A549 (cell line): ENCODE data around the gene NEGR1. TPM values are rescaled to one million over a fixed set of nuclear protein-coding genes. Genes with fewer than 3 reads are reported as not detected.

Experiments
- ATAC-seq, 2 experiments: fragments of 200-7000 bp in 1 of 2; fragments of >200 bp in 1 of 2; cut with Nextera tagmentation in 1 of 2; cut with Tn5 transposase in 1 of 2; 3 replicates each; pipeline versions ENCODE4 v1.8.0 to v1.9.1; 2018 to 2020; ENCODE audit warnings: mild to moderate bottlenecking in 1 of 2, moderate library complexity in 1 of 2
- CTCF ChIA-PET: fragments of 300-600 bp; sonication (Branson Sonifier 250); formaldehyde crosslinking; extraction: SDS; loops from one replicate; lab custom pipeline; 2021; ENCODE audit warnings: antibody characterized with exemption, inconsistent platforms; lab: Yijun Ruan, JAX
- POLR2A ChIA-PET: fragments of 350-600 bp; formaldehyde crosslinking; extraction: SDS; loops from one replicate; lab custom pipeline; 2021; ENCODE audit warnings: antibody characterized with exemption, inconsistent platforms; lab: Yijun Ruan, JAX
- DNase-seq, 2 experiments: peaks; one replicate each; pipeline versions ENCODE4 v3.0.0 to v3.0.0-alpha.2; 2011 to 2016; ENCODE audit warnings: low read depth in 1 of 2, low spot score in 1 of 2
- FAIRE-seq: peaks from 2 replicates; lab custom pipeline; 2011; peaks lifted over from hg19 to GRCh38; lab: Jason Lieb, UNC
- H3K27ac ChIP-seq, 2 experiments: fragments of >200 bp; sonication (Bioruptor Twin); formaldehyde crosslinking; 3 replicates each; pipeline ENCODE4 v1.5.1; 2016 to 2017
- H3K4me1 ChIP-seq: fragments of >200 bp; sonication (Bioruptor Twin); formaldehyde crosslinking; 3 replicates; pipeline ENCODE4 v1.6.1; 2016
- H3K4me2 ChIP-seq: fragments of >200 bp; sonication (Bioruptor Twin); formaldehyde crosslinking; 3 replicates; pipeline ENCODE4 v1.6.1; 2016
- H3K4me3 ChIP-seq: fragments of >200 bp; sonication (Bioruptor Twin); formaldehyde crosslinking; 3 replicates; pipeline ENCODE4 v1.5.1; 2016
- H3K9me3 ChIP-seq: fragments of >200 bp; sonication (Bioruptor Twin); formaldehyde crosslinking; 3 replicates; pipeline ENCODE4 v1.6.1; 2016
- ELK1 ChIP-seq: fragments of 150-350 bp; IDR thresholded peaks from 2 replicates; pipeline ENCODE4 v1.6.1; 2014; ENCODE audit warnings: low read depth, mild to moderate bottlenecking, low read length
- EP300 ChIP-seq, 2 experiments: fragments of >200 bp; sonication (Bioruptor Twin); formaldehyde crosslinking; IDR thresholded peaks; 2 replicates in 1 of 2; 3 replicates in 1 of 2; pipeline ENCODE4 v1.6.1; 2016 to 2017
- FOSL2 ChIP-seq, 2 experiments: fragments of 450-650 bp in 1 of 2; fragments of >200 bp in 1 of 2; sonication (Bioruptor Twin) in 1 of 2; formaldehyde crosslinking; IDR thresholded peaks; 2 replicates each; pipeline versions ENCODE4 v1.5.0 to v1.6.1; 2016 to 2020; ENCODE audit warnings: mild to moderate bottlenecking in 1 of 2, moderate library complexity in 1 of 2
- GATA3 ChIP-seq: IDR thresholded peaks from 2 replicates; pipeline ENCODE4 v1.6.1; 2012; ENCODE audit warnings: borderline replicate concordance
- HOXB13 ChIP-seq: fragments of 250-450 bp; sonication (Bioruptor Pico); IDR thresholded peaks from 2 replicates; pipeline ENCODE4 v1.5.0; 2020; ENCODE audit warnings: low read depth, mild to moderate bottlenecking, moderate library complexity
- HOXB5 ChIP-seq: fragments of 250-450 bp; sonication (Bioruptor Pico); IDR thresholded peaks from 2 replicates; pipeline ENCODE4 v1.5.0; 2020; ENCODE audit warnings: mild to moderate bottlenecking, moderate library complexity
- JUNB ChIP-seq: fragments of >200 bp; sonication (Bioruptor Twin); formaldehyde crosslinking; IDR thresholded peaks from 2 replicates; pipeline ENCODE4 v1.6.1; 2016
- KDM1A ChIP-seq: fragments of 200-600 bp; sonication (generic); IDR thresholded peaks from 2 replicates; pipeline ENCODE4 v1.6.1; 2016; ENCODE audit warnings: low read depth, mild to moderate bottlenecking
- MAZ ChIP-seq: fragments of 150-350 bp; IDR thresholded peaks from 2 replicates; pipeline ENCODE4 v1.6.1; 2014; ENCODE audit warnings: antibody characterized with exemption, low read depth, low read length, borderline replicate concordance
- MYC ChIP-seq: IDR thresholded peaks from 2 replicates; pipeline ENCODE4 v1.6.1; 2012; ENCODE audit warnings: mild to moderate bottlenecking, inconsistent platforms, low read length, improper control_type of control experiment, borderline replicate concordance
- NPAS2 ChIP-seq: fragments of 250-450 bp; sonication (Bioruptor Pico); IDR thresholded peaks from 2 replicates; pipeline ENCODE4 v1.8.0; 2022; ENCODE audit warnings: mild to moderate bottlenecking, moderate library complexity, borderline replicate concordance
- RCOR1 ChIP-seq: fragments of 150-350 bp; IDR thresholded peaks from 2 replicates; pipeline ENCODE4 v1.6.1; 2014; ENCODE audit warnings: antibody characterized with exemption, low read length, low read depth
- RNF2 ChIP-seq: fragments of 200-600 bp; sonication (generic); IDR thresholded peaks from 2 replicates; pipeline ENCODE4 v1.6.1; 2016; ENCODE audit warnings: low read depth, mild to moderate bottlenecking, antibody characterized with exemption, moderate library complexity, borderline replicate concordance
- USF2 ChIP-seq: fragments of 450-650 bp; IDR thresholded peaks from 2 replicates; pipeline ENCODE4 v1.6.1; 2014; ENCODE audit warnings: antibody characterized with exemption
- whole genome bisulfite sequencing: methylation state at CpG from one replicate; pipeline ENCODE4 v1.1.6; 2017; ENCODE audit errors: missing lambda C conversion rate; 5-methylcytosine and 5-hydroxymethylcytosine counted together
- polyA plus RNA-seq, 4 experiments: library from polyadenylated mRNA; depleted of rRNA in 3 of 4; stranded (reverse); fragments of >200 nt; fragmentation: RNase III in 1 of 4; extraction: RNeasy Plus Mini Kit Qiagen cat#74134 plus additional on column Dnase treatment in 1 of 4; gene quantifications; 2 replicates in 3 of 4; 3 replicates in 1 of 4; pipeline ENCODE4 v1.2.3, GENCODE V29; 2011 to 2017
- TF ChIP-seq, protein P1 (sequence below): fragments of >200 bp; sonication (Bioruptor Twin); formaldehyde crosslinking; IDR thresholded peaks from 3 replicates; pipeline ENCODE4 v1.6.1; 2016

The NEGR1 gene
- polyA plus RNA-seq, 2 of the 4 experiments (the other 2 are of a cell fraction), result not detected

DNA sequence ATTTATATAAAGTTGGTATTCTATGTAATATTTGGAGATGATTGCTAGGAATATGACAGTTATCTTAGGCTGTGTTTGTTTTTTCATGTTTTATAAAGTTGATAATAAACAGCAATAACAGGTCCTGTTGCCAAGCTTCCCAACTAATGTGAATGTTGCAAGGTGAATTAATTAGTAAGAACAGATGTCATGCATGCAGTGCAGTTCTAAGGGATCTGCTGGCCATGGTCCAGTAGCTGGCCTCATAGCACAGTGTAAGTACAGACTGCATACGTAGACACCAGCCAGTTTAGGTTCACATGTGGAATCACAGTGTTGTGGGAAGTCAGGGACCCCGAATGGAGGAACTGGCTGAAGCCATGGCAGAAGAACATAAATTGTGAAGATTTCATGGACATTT lies 478.2 kb downstream of the NEGR1 start:
- ChIA-PET CTCF (no interaction called here), POLR2A (no interaction called here)
- H3K27ac ChIP-seq, result no peak overlapping the region
- H3K4me1 ChIP-seq, result no peaks in the 10 kb centered on the region
- no peak for ATAC-seq
- DNase-seq, result no peak
- no peak for FAIRE-seq
- H3K4me3 ChIP-seq, result no peak overlapping the region
- H3K4me2 ChIP-seq, result no peak overlapping the region
- 0% methylated on average over 2 of the region's 2 CpGs for WGBS
- H3K9me3 ChIP-seq, result no peaks in the 10 kb centered on the region
- no peak for TF ChIP-seq NPAS2 (CRISPR knock-in tag)
- TF ChIP-seq MAZ, result no peak
- no peak for TF ChIP-seq HOXB13 (CRISPR knock-in tag)
- TF ChIP-seq MYC, result no peak
- TF ChIP-seq RCOR1, result no peak

DNA sequence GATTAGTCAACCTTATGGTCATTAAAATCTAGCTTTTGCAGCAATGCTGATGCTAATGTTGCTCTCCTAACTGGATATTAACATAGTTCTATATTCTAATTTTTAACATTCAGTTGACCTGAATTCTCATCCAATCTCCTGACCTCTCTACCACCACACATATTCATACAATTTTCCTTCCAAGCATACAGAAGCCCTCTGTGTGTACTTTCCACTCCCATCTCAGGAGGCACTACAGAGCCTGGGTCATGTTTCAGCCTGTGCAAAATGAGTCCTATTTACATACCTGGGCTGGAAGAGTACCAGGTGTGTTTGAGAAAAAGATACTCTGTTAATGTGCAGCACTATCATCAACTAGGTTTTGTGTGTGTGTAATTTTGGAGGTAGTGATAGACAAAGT lies 486.3 kb downstream of the NEGR1 start:
- DNase-seq (no peak), FAIRE-seq (no peak), ATAC-seq (no peak)
- H3K4me3 ChIP-seq, result no peak overlapping the region
- H3K9me3 ChIP-seq, result no peaks in the 10 kb centered on the region
- H3K4me2 ChIP-seq, result no peak overlapping the region
- CTCF ChIA-PET, result no interaction called here
- H3K4me1 ChIP-seq, result no peaks in the 10 kb centered on the region
- no peak overlapping the region for H3K27ac ChIP-seq
- POLR2A ChIA-PET, result no interaction called here
- TF ChIP-seq FOSL2 (IDR thresholded peaks at IDR 0.05), result no peak
- no peak for TF ChIP-seq FOSL2 (CRISPR knock-in tag; IDR thresholded peaks at IDR 0.05)
- TF ChIP-seq USF2, result no peak
- no peak for TF ChIP-seq HOXB5 (CRISPR knock-in tag)
- no peak for TF ChIP-seq KDM1A
- no peak for TF ChIP-seq ELK1

- Histone ChIP-seq H3K4me1 (no peaks in the 10 kb centered on the region), H3K4me3 (no peak overlapping the region), H3K9me3 (no peaks in the 10 kb centered on the region), H3K4me2 (no peak overlapping the region)
- CTCF ChIA-PET, result no interaction called here
- WGBS, result 10% methylated on average over 1 of the region's 1 CpG
- ATAC-seq (no peak), FAIRE-seq (no peak), DNase-seq (no peak)
- TF ChIP-seq NPAS2 (CRISPR knock-in tag) (no peak), RNF2 (no peak)
- TF ChIP-seq, all 56 proteins: peak for 0
- H3K27ac ChIP-seq, result no peak overlapping the region
- POLR2A ChIA-PET, result no interaction called here
Observed at GRCh38 chr1:71792264-71792663, 490.1 kb downstream of the NEGR1 start.

DNA sequence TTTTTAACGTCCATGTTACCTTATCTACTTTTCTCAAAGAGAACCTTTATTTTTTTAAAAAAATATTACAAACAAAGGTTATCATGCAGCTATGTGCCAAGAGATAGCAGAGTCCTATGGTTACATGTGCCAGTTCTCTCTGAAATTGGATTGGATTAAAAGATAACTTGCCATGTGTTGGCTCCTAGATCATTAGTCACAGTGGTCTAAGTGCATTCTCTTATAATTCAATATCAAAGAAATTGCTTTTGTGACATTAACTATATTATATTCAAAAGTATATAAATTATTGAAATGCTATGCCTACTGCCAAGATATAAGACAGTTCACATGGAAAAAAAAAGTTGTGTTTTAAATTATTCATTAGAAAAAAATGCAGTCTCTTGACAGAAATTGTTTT lies 494.2 kb downstream of the NEGR1 start:
- Histone ChIP-seq H3K4me3 (no peak overlapping the region), H3K27ac (no peak overlapping the region), H3K9me3 (no peaks in the 10 kb centered on the region; the same call in 2 of the 3 replicates), H3K4me1 (no peaks in the 10 kb centered on the region), H3K4me2 (no peak overlapping the region)
- DNase-seq, result no peak
- 0% methylated on average over 1 of the region's 1 CpG for WGBS
- POLR2A ChIA-PET, result no interaction called here
- ATAC-seq, result no peak
- CTCF ChIA-PET, result no interaction called here
- no peak for FAIRE-seq
- TF ChIP-seq GATA3, result no peak
- no peak for TF ChIP-seq MAZ
- no peak for TF ChIP-seq HOXB5 (CRISPR knock-in tag)
- TF ChIP-seq JUNB, result no peak
- no peak for TF ChIP-seq USF2

DNA sequence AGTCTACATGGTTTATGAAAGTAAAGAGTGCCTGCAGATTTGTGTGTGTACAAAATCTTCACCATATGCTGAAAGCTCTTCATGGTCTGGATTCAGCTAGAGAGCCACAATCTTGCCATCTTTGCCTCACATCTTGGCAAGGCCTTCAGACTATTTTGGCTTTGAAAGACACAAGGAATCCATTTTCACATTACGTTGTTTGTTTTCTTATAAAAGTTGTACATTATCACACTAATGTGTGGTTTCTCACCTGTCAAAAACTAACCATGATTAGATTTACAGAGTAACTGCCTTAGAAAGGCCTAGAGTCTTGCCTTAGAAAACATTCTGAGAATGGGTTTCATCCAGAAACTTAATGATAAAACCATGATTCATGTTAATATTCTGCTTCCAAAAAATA lies 494.6 kb downstream of the NEGR1 start:
- no peaks in the 10 kb centered on the region for H3K4me1 ChIP-seq
- no peak overlapping the region for H3K27ac ChIP-seq
- 26% methylated on average over 1 of the region's 1 CpG for WGBS
- CTCF ChIA-PET, result no interaction called here
- FAIRE-seq, result no peak
- TF ChIP-seq EP300 (IDR thresholded peaks at IDR 0.05), result no peak
- no peak for TF ChIP-seq KDM1A
- TF ChIP-seq, protein P1, sequence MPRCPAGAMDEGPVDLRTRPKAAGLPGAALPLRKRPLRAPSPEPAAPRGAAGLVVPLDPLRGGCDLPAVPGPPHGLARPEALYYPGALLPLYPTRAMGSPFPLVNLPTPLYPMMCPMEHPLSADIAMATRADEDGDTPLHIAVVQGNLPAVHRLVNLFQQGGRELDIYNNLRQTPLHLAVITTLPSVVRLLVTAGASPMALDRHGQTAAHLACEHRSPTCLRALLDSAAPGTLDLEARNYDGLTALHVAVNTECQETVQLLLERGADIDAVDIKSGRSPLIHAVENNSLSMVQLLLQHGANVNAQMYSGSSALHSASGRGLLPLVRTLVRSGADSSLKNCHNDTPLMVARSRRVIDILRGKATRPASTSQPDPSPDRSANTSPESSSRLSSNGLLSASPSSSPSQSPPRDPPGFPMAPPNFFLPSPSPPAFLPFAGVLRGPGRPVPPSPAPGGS, result no peak
- H3K9me3 ChIP-seq, result no peaks in the 10 kb centered on the region; the same call in 2 of the 3 replicates
- ATAC-seq, result no peak
- H3K4me3 ChIP-seq, result no peak overlapping the region
- no peak for DNase-seq
- POLR2A ChIA-PET, result no interaction called here
- H3K4me2 ChIP-seq, result no peak overlapping the region
